Ovary (tissue), 3 donors: ENCODE results near the gene KCNK5.

Source experiments
- EP300 ChIP-seq: sonication (generic); formaldehyde crosslinking; IDR thresholded peaks from one replicate; pipeline ENCODE4 v1.6.1; 2017; ENCODE audit warnings: antibody characterized with exemption
- POLR2A ChIP-seq: fragments of 450-650 bp; IDR thresholded peaks from one replicate; pipeline ENCODE4 v1.6.1; 2017; ENCODE audit warnings: antibody characterized with exemption, mild to moderate bottlenecking, moderate library complexity
- TF ChIP-seq, protein P1 (sequence below), 3 donors: fragments of 450-650 bp in 2 of 3; fragments of 200-600 bp in 1 of 3; IDR thresholded peaks; one replicate each; pipeline versions ENCODE4 v1.5.1 to v1.8.0; 2016 to 2022; ENCODE audit warnings: antibody characterized with exemption in 3 of 3, mild to moderate bottlenecking in 1 of 3
- donor health status: DM: no; HTN: no; CAD: no.

DNA sequence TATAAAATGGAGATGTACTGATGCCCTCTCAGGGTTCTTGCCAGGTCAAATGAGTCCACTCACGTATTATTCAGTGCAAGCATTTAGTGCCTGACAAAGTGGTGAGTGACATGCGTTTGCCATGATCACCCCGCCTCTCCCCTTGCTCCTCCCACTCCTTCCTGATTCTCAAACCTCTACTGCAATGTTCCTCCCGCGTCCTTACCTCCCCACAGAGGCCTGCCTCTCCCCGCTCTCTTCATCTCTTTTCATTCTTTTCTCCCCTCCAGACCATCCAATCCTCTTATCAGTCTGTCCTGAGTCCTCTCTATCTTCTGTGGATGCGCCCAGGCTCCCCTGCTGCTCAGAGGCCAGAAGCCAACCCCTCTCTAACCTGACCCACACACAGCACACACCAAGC, 40.7 kb downstream of the KCNK5 start:
- TF ChIP-seq, protein P1, sequence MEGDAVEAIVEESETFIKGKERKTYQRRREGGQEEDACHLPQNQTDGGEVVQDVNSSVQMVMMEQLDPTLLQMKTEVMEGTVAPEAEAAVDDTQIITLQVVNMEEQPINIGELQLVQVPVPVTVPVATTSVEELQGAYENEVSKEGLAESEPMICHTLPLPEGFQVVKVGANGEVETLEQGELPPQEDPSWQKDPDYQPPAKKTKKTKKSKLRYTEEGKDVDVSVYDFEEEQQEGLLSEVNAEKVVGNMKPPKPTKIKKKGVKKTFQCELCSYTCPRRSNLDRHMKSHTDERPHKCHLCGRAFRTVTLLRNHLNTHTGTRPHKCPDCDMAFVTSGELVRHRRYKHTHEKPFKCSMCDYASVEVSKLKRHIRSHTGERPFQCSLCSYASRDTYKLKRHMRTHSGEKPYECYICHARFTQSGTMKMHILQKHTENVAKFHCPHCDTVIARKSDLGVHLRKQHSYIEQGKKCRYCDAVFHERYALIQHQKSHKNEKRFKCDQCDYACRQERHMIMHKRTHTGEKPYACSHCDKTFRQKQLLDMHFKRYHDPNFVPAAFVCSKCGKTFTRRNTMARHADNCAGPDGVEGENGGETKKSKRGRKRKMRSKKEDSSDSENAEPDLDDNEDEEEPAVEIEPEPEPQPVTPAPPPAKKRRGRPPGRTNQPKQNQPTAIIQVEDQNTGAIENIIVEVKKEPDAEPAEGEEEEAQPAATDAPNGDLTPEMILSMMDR (IDR thresholded peaks at IDR 0.05), result no peak
- no peak for TF ChIP-seq EP300
- TF ChIP-seq POLR2A, result no peak
